GM21515 (cell line): Measurements from ENCODE around the gene NTM.

Experiments used
- ATAC-seq: cut with Tn5 transposase; IDR thresholded peaks from one replicate; pipeline ENCODE4 v1.9.1; 2021; ENCODE audit not compliant: unreplicated experiment

NTM gene

GRCh38 chr11:132217856-132218255 lies 847.4 kb downstream of the NTM start:
- no peak for ATAC-seq

GRCh38 chr11:132220474-132220873 lies 850.1 kb downstream of the NTM start:
- no peak for ATAC-seq

- ATAC-seq: no peak
Measured at GRCh38 chr11:132222345-132222744, 851.9 kb downstream of the NTM start.

- no peak for ATAC-seq
Measured at GRCh38 chr11:132226522-132226921, 856.1 kb downstream of the NTM start.

DNA sequence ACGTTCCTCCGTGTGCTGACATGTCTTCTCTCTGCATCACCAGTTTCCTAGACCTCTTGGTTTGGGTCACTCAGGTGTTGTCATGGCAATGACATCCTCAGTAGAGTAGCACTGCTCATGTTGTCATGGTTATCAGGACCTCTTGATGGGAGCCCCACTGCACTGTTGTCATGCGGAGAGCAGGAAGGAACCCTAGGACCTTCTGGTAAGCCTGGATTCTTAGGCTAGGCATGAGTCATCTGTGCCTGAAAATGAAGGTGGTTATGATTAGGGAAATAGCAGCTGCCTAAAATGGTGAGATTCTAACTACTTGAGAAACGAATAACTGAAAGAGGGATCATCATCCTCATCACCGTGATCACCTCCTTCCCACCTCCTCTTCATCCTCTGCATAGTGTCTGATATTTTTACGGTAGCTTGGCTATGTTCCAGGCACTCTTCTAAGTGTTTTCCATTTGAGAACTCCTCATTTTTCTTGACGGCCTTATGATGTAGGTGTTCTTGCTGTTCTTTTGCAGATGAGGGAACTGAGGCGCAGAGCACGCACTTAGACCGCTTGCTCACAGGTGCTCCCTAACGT lies 858.4 kb downstream of the NTM start:
- ATAC-seq: no peak

DNA sequence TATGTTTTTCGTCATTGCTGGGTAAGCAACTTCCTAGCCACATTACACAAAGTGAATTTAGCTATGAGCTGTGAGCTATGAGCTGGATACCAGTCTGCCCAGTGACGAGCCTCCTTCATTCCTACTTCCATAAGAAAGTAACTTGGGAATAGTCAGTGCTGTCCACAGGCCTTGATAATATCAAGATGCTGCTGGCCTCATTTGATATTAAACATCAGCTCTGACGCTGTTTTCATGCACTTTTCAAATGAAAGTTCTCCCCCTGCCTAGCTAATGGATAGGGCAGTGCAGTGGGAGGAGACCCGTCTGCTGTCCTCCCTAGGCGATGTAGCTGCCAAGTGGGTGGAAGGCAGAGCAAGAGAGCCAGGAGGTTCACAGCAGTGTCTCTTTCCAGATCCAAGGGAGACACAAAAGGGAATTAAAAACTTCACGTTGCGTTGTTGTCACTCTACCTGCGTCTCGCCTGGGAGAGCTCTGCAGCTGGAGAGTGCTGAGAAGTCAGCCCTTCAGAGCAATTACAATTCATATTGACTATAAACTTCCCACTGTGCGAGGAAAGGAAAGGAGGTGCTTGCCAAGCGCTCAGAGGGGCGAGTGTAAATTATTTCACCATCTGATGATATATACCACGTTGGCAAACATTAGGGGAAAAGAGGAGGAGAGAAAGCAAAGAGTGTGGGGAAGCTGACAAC lies 861.4 kb downstream of the NTM start:
- ATAC-seq: no peak

- ATAC-seq: no peak
Measured at GRCh38 chr11:132234878-132235277, 864.5 kb downstream of the NTM start.

- no peak for ATAC-seq
Measured at GRCh38 chr11:132237781-132238180, 867.4 kb downstream of the NTM start.

- ATAC-seq: no peak
Measured at GRCh38 chr11:132238331-132238866, 868.0 kb downstream of the NTM start.

GRCh38 chr11:132240374-132240773 lies 870.0 kb downstream of the NTM start:
- no peak for ATAC-seq

DNA sequence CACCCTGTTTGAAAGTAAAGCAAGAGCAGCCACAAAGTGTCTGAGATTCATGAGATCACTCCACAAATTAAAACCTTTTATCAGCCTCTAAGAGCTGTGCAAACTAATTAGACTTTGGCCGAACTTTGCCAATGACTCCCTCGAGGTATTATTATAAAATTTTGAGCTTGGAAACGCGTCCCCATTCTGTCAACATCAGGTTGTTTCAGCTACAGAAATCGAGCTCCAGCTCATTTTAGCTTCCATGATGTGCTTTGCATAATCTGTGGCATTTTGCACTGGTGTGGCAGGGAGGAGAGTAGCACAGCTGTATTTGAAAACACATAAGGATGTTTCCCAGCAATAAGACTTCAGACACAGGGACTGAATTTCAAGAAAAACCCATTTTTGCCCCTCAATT lies 872.2 kb downstream of the NTM start:
- no peak for ATAC-seq

DNA sequence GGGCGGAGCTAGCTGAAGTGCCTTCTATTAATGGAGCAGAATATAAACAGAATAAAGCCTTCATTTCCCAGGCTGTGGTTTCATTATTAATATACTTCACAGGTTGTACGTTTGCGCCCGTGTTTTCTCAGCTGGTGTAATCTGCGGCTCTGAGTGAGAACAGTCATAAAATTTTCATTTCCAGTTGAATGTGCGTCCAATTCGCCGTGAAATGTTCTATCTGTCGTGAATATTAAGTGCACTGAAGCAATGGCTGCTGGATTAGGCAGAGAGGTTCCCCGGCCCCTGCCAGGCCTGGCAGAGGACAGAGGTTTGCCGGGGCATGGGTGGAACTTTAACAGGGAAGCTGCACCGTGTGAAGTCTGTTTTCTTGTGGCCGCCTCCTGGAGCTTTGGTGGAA lies 874.4 kb downstream of the NTM start:
- no peak for ATAC-seq

GRCh38 chr11:132245403-132246385 lies 875.3 kb downstream of the NTM start:
- ATAC-seq: no peak

GRCh38 chr11:132248580-132248979 lies 878.2 kb downstream of the NTM start:
- no peak for ATAC-seq

DNA sequence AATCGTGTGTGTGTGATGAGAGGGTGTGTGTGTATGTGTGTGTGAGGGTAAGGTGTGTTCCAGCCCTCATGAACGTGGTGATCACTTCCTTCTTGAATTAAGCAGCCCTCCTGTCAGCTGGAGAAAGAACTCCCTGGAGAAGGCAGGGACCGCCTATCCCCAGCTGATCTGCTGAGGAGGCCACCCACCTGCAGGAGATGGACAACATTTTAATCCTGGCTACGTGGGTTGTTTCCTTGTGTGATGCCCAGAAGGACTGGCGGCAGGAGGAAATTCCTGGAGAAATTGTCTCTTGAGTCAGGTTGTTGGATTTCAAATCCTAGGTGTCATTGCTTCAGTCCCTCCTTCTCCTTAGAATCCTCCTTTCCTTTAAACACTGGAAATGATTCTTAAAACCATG lies 878.8 kb downstream of the NTM start:
- ATAC-seq: no peak

DNA sequence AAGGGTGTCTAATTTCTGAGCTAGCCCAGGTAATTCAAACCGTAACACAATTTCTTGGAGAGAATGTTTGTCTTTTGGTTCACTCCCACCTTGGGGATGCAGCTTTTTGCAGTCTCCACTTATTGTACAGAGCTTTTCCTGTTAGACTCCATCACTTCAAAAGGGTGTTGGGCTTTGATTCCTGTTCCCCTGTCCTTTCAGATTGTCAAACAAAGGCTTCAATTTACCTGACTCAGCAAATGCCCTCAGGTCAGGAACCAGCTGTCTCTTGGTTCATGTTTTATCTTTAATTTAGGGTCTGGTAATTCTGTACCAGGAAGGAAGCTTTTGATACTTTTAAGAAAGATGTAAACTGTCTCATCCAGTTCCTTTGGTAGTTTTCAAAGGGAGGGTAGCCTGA lies 880.6 kb downstream of the NTM start:
- no peak for ATAC-seq

DNA sequence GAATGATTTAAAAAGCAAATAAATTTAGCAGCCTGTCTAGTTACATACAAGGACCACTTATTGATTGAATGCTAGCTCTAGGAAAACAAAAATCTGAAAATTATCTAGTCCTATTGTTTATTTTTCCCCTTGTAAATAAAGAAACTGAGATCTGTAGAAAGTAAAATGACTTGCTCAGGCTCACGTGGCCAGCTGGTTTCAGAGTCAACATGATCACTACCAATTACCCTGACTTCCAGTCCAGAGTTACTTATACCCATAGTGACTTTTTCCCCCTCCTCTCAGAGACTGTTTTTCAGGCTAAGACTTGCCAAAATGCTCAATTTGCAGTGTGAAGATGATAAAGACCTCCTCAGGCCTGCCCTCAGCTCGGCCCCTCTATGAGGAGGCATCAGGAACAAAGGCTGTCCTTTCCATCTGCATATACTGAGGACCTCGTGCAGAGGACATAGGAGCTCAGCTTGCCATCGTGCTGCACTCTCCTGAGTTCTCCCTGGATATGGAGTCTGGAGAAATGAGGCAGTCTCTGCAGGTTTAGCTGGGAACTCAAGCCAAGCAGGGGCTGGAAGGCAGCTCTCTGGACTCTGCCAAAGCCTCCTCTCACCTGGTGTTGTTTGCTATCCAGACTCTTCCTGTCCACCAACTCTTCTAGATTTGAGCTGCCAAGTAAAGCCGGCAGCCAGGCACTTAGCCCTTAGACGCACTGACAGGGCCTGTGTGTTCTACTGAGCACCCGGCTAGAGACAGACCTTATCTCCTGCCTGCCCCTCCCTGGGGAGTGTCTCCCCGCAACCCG lies 883.3 kb downstream of the NTM start:
- no peak for ATAC-seq

- ATAC-seq: no peak
Measured at GRCh38 chr11:132254906-132255305, 884.5 kb downstream of the NTM start.

DNA sequence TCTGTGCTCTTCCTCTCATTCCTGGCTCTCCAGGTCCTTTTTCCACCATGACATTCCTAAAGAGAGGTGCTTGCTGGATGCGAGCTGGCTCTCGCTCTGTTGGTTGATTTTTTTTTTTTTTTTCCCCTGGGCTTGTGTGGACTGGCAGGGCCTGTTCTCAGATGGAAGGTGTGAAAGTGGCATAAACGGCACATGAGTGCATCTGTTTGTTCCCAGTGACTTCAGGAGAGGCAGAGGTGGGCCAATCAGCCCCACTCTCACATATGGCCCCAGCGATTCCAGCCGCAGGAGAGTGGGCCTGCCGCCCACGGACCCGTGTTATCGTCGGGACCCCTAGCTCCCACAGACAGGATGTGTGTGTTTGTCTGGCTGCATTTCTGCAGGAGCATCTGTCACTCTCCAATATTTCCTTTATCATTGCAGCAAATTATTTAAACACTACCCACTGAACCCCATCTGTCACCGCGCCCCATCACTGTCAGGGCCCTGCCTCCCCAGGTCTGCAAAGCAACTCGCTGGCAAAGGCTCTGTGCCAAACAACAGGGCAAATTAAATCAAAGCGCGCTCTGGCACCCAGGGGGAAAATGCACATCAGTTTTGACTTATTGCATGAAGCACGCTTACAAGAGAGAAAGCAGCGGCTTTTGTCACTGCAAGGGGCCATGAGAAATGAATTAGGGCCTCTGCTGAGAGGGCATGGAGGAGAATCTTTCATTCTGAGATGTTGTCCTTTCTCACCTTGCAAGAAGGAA lies 886.3 kb downstream of the NTM start:
- no peak for ATAC-seq

- ATAC-seq: no peak
Measured at GRCh38 chr11:132257871-132258270, 887.5 kb downstream of the NTM start.
